HEK293 (cell line): Measurements from ENCODE around the gene C1QTNF2.

Experiments
- YY1 ChIP-seq: fragments of 450-650 bp; formaldehyde crosslinking; IDR thresholded peaks from 2 replicates; pipeline ENCODE4 v1.5.1; 2018; ENCODE audit warnings: missing biosample characterization, missing genetic modification characterization
- ZNF112 ChIP-seq: fragments of 450-650 bp; formaldehyde crosslinking; IDR thresholded peaks from 2 replicates; pipeline ENCODE4 v1.5.0; 2017; ENCODE audit warnings: missing biosample characterization, missing genetic modification characterization
- ZNF596 ChIP-seq: fragments of 450-650 bp; IDR thresholded peaks from 2 replicates; pipeline ENCODE4 v1.5.0; 2018; ENCODE audit warnings: missing biosample characterization, mild to moderate bottlenecking, missing genetic modification characterization, moderate library complexity
- TF ChIP-seq, protein P1 (sequence below): fragments of 450-650 bp; formaldehyde crosslinking; IDR thresholded peaks from 2 replicates; pipeline ENCODE4 v1.5.0; 2017; ENCODE audit warnings: missing biosample characterization, missing genetic modification characterization, borderline replicate concordance
- TF ChIP-seq, protein P2 (sequence below): fragments of 450-650 bp; formaldehyde crosslinking; IDR thresholded peaks from 2 replicates; pipeline ENCODE4 v1.5.1; 2016; ENCODE audit warnings: missing biosample characterization, missing genetic modification characterization

DNA sequence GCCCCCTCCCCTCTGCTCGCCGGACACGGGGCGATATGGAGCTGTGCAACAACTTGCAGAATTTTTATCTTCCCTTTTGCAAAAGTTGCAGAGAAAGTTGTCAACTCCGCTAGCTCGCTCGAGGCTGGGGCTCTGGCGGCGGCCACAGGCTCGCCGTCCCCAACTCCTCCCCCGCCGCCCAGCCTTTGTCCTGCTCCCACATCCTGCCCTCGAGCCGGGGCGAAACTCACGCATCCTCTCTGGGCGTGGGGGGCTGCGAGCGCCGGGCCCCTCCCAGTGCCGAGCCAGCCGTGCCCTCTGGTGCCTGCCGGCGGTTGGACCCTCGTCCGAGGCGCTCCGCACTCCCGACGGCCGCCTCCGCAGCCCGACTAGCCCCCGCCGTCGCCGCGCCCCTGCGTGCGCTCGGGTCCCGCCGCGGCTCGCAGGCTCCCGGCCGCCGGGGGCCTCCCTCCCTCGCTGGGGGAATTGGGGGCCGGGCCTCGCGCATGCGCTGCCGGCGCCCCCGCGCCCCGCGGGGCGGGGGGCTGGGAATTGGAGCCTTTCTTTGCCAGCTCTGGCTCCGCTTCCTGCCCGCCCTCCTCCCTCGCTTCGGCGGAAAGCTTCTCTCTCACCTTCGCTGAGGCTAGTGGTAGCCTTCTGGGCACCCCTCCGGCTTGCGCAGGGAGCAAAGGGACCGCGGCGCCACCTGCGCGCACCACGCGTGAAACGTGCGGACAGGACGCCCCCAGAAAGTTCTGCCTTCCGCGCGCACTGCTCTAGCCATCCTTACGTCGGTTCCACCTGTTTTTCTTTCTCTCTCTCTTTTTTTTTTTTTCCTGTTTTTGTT lies 58.1 kb downstream of the C1QTNF2 start, which contains the start of gene CCNJL:
- TF ChIP-seq, protein P1, sequence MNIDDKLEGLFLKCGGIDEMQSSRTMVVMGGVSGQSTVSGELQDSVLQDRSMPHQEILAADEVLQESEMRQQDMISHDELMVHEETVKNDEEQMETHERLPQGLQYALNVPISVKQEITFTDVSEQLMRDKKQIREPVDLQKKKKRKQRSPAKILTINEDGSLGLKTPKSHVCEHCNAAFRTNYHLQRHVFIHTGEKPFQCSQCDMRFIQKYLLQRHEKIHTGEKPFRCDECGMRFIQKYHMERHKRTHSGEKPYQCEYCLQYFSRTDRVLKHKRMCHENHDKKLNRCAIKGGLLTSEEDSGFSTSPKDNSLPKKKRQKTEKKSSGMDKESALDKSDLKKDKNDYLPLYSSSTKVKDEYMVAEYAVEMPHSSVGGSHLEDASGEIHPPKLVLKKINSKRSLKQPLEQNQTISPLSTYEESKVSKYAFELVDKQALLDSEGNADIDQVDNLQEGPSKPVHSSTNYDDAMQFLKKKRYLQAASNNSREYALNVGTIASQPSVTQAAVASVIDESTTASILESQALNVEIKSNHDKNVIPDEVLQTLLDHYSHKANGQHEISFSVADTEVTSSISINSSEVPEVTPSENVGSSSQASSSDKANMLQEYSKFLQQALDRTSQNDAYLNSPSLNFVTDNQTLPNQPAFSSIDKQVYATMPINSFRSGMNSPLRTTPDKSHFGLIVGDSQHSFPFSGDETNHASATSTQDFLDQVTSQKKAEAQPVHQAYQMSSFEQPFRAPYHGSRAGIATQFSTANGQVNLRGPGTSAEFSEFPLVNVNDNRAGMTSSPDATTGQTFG (tag by site-specific recombination), result no peak
- TF ChIP-seq ZNF112 (tag by site-specific recombination) (no peak), ZNF596 (tag by site-specific recombination) (no peak), YY1 (tag by site-specific recombination) (no peak)
- TF ChIP-seq, protein P2, sequence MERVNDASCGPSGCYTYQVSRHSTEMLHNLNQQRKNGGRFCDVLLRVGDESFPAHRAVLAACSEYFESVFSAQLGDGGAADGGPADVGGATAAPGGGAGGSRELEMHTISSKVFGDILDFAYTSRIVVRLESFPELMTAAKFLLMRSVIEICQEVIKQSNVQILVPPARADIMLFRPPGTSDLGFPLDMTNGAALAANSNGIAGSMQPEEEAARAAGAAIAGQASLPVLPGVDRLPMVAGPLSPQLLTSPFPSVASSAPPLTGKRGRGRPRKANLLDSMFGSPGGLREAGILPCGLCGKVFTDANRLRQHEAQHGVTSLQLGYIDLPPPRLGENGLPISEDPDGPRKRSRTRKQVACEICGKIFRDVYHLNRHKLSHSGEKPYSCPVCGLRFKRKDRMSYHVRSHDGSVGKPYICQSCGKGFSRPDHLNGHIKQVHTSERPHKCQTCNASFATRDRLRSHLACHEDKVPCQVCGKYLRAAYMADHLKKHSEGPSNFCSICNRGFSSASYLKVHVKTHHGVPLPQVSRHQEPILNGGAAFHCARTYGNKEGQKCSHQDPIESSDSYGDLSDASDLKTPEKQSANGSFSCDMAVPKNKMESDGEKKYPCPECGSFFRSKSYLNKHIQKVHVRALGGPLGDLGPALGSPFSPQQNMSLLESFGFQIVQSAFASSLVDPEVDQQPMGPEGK, result peak; percentile 49
